ENCODE data around the gene HIVEP3. TPM values are rescaled to one million over a fixed set of nuclear protein-coding genes. Genes with fewer than 3 reads are reported as not detected.
A peak's percentile ranks its signal among the peaks of the same experiment; 100 is the strongest.

HIVEP3 gene
- total and polyA plus RNA-seq, 11 donors, result 3.2 to 11.9 (median 5.0) TPM

- ATAC-seq (no peak), DNase-seq (no peak)
- Histone ChIP-seq H3K27ac (no peak overlapping the region), H3K36me3 (no peaks in the 10 kb centered on the region), H3K4me3 (no peak overlapping the region), H3K9me3 (no peaks in the 10 kb centered on the region), H3K27me3 (no peaks in the 10 kb centered on the region), H3K4me1 (peaks cover 0 to 83% (median 40%) of the 10 kb centered on the region in 12 donors)
- intact Hi-C loops (cut with DNase I), result loop anchor here in 1 of 10 donors (5.0 kb wide), 1 partner anchor 69 kb away; no protein-coding TSS in a partner anchor
- TF ChIP-seq POLR2A (IDR thresholded peaks at IDR 0.05), result no peak
- no peak for TF ChIP-seq CTCF (IDR thresholded peaks at IDR 0.05)
- 93 to 98% (median 96%) methylated on average over 1 to 2 of the region's 2 CpGs for WGBS, 4 donors
These were observed 187.1 kb downstream of the HIVEP3 start for GRCh38 chr1:41731516-41732030.

GRCh38 chr1:41730806-41731205 is 187.9 kb downstream of the HIVEP3 start:
- TF ChIP-seq CTCF (IDR thresholded peaks at IDR 0.05), result no peak
- no peak for TF ChIP-seq POLR2A (IDR thresholded peaks at IDR 0.05)
- intact Hi-C loops (cut with DNase I), result loop anchor here in 1 of 10 donors (5.0 kb wide), 1 partner anchor 69 kb away; no protein-coding TSS in a partner anchor
- Histone ChIP-seq H3K27ac (no peak overlapping the region), H3K27me3 (no peaks in the 10 kb centered on the region), H3K4me1 (peaks cover 0 to 83% (median 40%) of the 10 kb centered on the region in 12 donors), H3K36me3 (no peaks in the 10 kb centered on the region), H3K4me3 (no peak overlapping the region), H3K9me3 (no peaks in the 10 kb centered on the region)
- ATAC-seq (no peak), DNase-seq (no peak)
- WGBS, 4 donors, result 88 to 97% (median 94%) methylated on average over 4 of the region's 4 CpGs

- H3K9me3 ChIP-seq, result no peaks in the 10 kb centered on the region
- no peaks in the 10 kb centered on the region for H3K36me3 ChIP-seq
- H3K4me3 ChIP-seq, result no peak overlapping the region
- no peaks in the 10 kb centered on the region for H3K27me3 ChIP-seq
- TF ChIP-seq CTCF (IDR thresholded peaks at IDR 0.05), result no peak
- no peak for TF ChIP-seq POLR2A (IDR thresholded peaks at IDR 0.05)
- no peak for ATAC-seq
- peak overlapping the region in 1 of 12 donors; percentile 80 for H3K27ac ChIP-seq
- intact Hi-C loops (cut with DNase I), result loop anchor here in 1 of 10 donors (10.0 kb wide), 1 partner anchor 56 kb away; no protein-coding TSS in a partner anchor
- 73 to 76% (median 74%) methylated on average over 9 to 12 of the region's 12 CpGs for WGBS, 4 donors
- DNase-seq, result no peak
- H3K4me1 ChIP-seq, result peaks cover 0 to 84% (median 44%) of the 10 kb centered on the region in 12 donors
These were observed 190.1 kb downstream of the HIVEP3 start for GRCh38 chr1:41728403-41729202.

GRCh38 chr1:41727749-41728115 is 191.0 kb downstream of the HIVEP3 start:
- Histone ChIP-seq H3K4me3 (peak overlapping the region in 2 of 12 donors; percentile 2 to 3), H3K4me1 (peaks cover 0 to 82% (median 41%) of the 10 kb centered on the region in 12 donors), H3K36me3 (no peaks in the 10 kb centered on the region), H3K9me3 (no peaks in the 10 kb centered on the region), H3K27me3 (no peaks in the 10 kb centered on the region), H3K27ac (peak overlapping the region in 6 of 12 donors; percentile 1 to 80 (median 26))
- no peak for DNase-seq
- 77 to 93% (median 82%) methylated on average over 4 of the region's 4 CpGs for WGBS, 4 donors
- intact Hi-C loops (cut with DNase I), result loop anchor here in 1 of 10 donors (10.0 kb wide), 1 partner anchor 57 kb away; no protein-coding TSS in a partner anchor
- ATAC-seq, result no peak
- TF ChIP-seq POLR2A (IDR thresholded peaks at IDR 0.05) (no peak), CTCF (IDR thresholded peaks at IDR 0.05) (no peak)

Data from heart left ventricle (tissue), 16 donors.